ENCODE data around the gene WDR36. TPM values are rescaled to one million over a fixed set of nuclear protein-coding genes. Genes with fewer than 3 reads are reported as not detected.

The WDR36 gene
- total RNA-seq, 4 donors from 2014 or later: 13.7 to 26.3 (median 19.9) TPM

GRCh38 chr5:111153945-111154344 lies 61.8 kb downstream of the WDR36 start:
- no peaks in the 10 kb centered on the region for H3K9me3 ChIP-seq
- H3K4me1 ChIP-seq: no peaks in the 10 kb centered on the region
- H3K27me3 ChIP-seq: no peaks in the 10 kb centered on the region
- H3K27ac ChIP-seq (replicated peaks in 1 of 4): no peak overlapping the region
- WGBS: 89% methylated on average over 3 of the region's 3 CpGs
- intact Hi-C loops (cut with DNase I): no loop called here
- TF ChIP-seq EP300 (IDR thresholded peaks at IDR 0.05) (no peak), CTCF (IDR thresholded peaks at IDR 0.05) (no peak), POLR2A (IDR thresholded peaks at IDR 0.05; ENCODE audit: low read depth) (no peak), POLR2AphosphoS5 (IDR thresholded peaks at IDR 0.05) (no peak)
- DNase-seq (ENCODE audit: extremely low spot score): no peak
- H3K4me3 ChIP-seq: no peak overlapping the region
- no peaks in the 10 kb centered on the region for H3K36me3 ChIP-seq

DNA sequence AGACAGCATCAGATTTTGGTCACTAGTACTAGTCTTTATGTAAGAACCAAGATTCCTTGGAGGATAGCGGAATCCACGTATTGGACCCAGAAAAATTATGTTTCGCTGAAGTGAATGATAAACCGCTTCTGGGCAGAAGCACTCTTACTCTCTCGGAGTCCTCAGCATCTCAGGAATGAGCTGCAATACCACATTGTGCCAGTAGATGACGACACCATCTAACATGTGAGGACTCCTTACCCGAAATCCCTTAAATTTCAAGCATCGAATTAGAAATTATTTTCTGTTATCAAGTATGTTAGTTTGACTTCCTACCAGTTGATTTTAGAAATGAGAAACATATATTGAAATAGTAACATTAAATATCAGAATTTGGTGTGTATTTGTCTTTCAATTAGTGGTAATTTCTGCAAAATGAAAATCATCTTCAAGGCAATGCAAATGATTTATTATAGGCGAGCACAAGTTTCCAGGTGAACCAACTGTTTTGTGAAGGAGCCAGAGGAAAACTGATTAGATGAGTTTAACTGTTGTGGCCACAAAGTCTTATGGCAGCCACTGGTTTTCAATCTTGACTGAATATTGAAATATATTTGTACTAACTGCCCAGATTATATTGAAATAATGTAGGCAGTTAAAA lies 66.1 kb downstream of the WDR36 start:
- intact Hi-C loops (cut with DNase I): loop anchor here (1.0 kb wide), 1 partner anchor 121 kb away; no protein-coding TSS in a partner anchor
- H3K9me3 ChIP-seq: no peaks in the 10 kb centered on the region
- H3K36me3 ChIP-seq: no peaks in the 10 kb centered on the region
- DNase-seq (ENCODE audit: extremely low spot score): no peak
- H3K27me3 ChIP-seq: no peaks in the 10 kb centered on the region
- 15% methylated on average over 9 of the region's 9 CpGs for WGBS
- TF ChIP-seq CTCF (IDR thresholded peaks at IDR 0.05): peak in 2 of 3 experiments; percentile 97 to 98
- no peak for TF ChIP-seq POLR2A (IDR thresholded peaks at IDR 0.05; ENCODE audit: low read depth)
- H3K4me1 ChIP-seq: no peaks in the 10 kb centered on the region
- no peak overlapping the region for H3K27ac ChIP-seq (replicated peaks in 1 of 4)
- no peak overlapping the region for H3K4me3 ChIP-seq

DNA sequence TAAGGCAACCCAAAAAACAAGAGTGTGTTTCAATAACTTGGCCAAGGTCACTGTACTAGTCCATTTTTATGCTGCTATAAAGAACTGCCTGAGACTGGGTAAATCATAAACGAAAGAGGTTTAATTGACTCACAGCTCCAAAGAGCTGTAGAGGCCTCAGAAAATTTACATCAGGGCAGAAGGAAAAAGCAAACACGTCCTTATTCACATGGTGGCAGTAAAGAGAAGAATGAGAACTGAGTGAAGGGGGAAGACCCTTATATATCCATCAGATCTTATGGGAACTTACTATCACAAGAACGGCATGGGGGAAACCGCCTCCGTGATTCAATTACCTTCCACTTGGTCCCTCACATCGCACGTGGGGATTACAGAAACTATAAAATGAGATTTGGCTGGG lies 67.7 kb downstream of the WDR36 start:
- TF ChIP-seq EP300 (IDR thresholded peaks at IDR 0.05) (no peak), POLR2A (IDR thresholded peaks at IDR 0.05; ENCODE audit: low read depth) (no peak), CTCF (IDR thresholded peaks at IDR 0.05) (no peak), POLR2AphosphoS5 (IDR thresholded peaks at IDR 0.05) (no peak)
- Histone ChIP-seq H3K36me3 (no peaks in the 10 kb centered on the region), H3K9me3 (no peaks in the 10 kb centered on the region), H3K27ac (replicated peaks in 1 of 4) (no peak overlapping the region), H3K27me3 (no peaks in the 10 kb centered on the region), H3K4me1 (no peaks in the 10 kb centered on the region), H3K4me3 (no peak overlapping the region)
- intact Hi-C loops (cut with DNase I): loop anchor here (5.0 kb wide), 1 partner anchor 987 kb away; no protein-coding TSS in a partner anchor
- WGBS: 64% methylated on average over 7 of the region's 7 CpGs
- no peak for DNase-seq (ENCODE audit: extremely low spot score)

DNA sequence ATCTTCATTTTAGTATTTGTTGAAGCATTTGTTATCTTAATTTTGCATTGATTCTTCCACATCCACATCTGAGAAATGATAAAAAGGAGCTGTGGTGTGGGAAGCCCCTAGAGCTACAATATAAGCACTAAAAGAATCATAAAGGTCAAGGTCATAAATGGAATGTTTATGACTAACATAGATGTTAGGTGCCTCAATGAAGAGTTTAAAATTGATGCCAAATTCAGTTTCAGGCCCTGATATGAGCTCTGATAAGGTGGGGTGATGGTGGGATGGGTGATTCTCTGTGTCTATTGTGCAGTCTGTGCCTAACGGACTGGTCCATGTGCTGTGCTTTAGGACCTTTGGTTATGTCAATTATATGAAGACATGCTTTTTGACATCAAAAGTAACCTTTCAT lies 70.9 kb downstream of the WDR36 start:
- Histone ChIP-seq H3K27ac (replicated peaks in 1 of 4) (no peak overlapping the region), H3K9me3 (no peaks in the 10 kb centered on the region), H3K4me1 (no peaks in the 10 kb centered on the region), H3K4me3 (no peak overlapping the region), H3K27me3 (no peaks in the 10 kb centered on the region), H3K36me3 (no peaks in the 10 kb centered on the region)
- intact Hi-C loops (cut with DNase I): loop anchor here (5.0 kb wide), 1 partner anchor 984 kb away; no protein-coding TSS in a partner anchor
- TF ChIP-seq CTCF (IDR thresholded peaks at IDR 0.05): no peak
- no peak for TF ChIP-seq POLR2A (IDR thresholded peaks at IDR 0.05; ENCODE audit: low read depth)
- no peak for TF ChIP-seq POLR2AphosphoS5 (IDR thresholded peaks at IDR 0.05)
- TF ChIP-seq EP300 (IDR thresholded peaks at IDR 0.05): no peak
- no peak for DNase-seq (ENCODE audit: extremely low spot score)
- WGBS: 79% methylated on average over 1 of the region's 1 CpG

GRCh38 chr5:111165058-111165457 lies 72.9 kb downstream of the WDR36 start:
- DNase-seq (ENCODE audit: extremely low spot score): no peak
- Histone ChIP-seq H3K4me1 (no peaks in the 10 kb centered on the region), H3K27ac (replicated peaks in 1 of 4) (no peak overlapping the region), H3K27me3 (no peaks in the 10 kb centered on the region), H3K9me3 (no peaks in the 10 kb centered on the region), H3K36me3 (no peaks in the 10 kb centered on the region), H3K4me3 (no peak overlapping the region)
- intact Hi-C loops (cut with DNase I): no loop called here
- TF ChIP-seq POLR2AphosphoS5 (IDR thresholded peaks at IDR 0.05): no peak
- no peak for TF ChIP-seq EP300 (IDR thresholded peaks at IDR 0.05)
- TF ChIP-seq CTCF (IDR thresholded peaks at IDR 0.05): no peak
- no peak for TF ChIP-seq POLR2A (IDR thresholded peaks at IDR 0.05; ENCODE audit: low read depth)
- WGBS: 50% methylated on average over 2 of the region's 2 CpGs
